HFFc6 (cell line): ENCODE data around the gene NAA60. TPM values are rescaled to one million over a fixed set of nuclear protein-coding genes. Genes with fewer than 3 reads are reported as not detected.

Experiments used
- DNase-seq: peaks from one replicate; pipeline ENCODE4 v3.0.0-alpha.2; 2018
- H3K27ac Mint-ChIP-seq: 2 replicates; pipeline ENCODE4 v1.8.0; 2020; ENCODE audit warnings: mild to moderate bottlenecking, mixed read lengths
- H3K27me3 Mint-ChIP-seq: 2 replicates; pipeline ENCODE4 v1.8.0; 2021; ENCODE audit warnings: mild to moderate bottlenecking, moderate library complexity, mixed read lengths; ENCODE audit not compliant: insufficient read depth
- H3K36me3 Mint-ChIP-seq: 2 replicates; pipeline ENCODE4 v1.8.0; 2021; ENCODE audit warnings: low read depth, mixed read lengths
- H3K4me1 Mint-ChIP-seq: 2 replicates; pipeline ENCODE4 v1.8.0; 2020; ENCODE audit warnings: low read depth, mixed read lengths
- H3K4me3 Mint-ChIP-seq: 2 replicates; pipeline ENCODE4 v1.8.0; 2020; ENCODE audit warnings: mild to moderate bottlenecking, moderate library complexity, mixed read lengths
- H3K9me3 Mint-ChIP-seq: 2 replicates; pipeline ENCODE4 v1.8.0; 2020; ENCODE audit warnings: mild to moderate bottlenecking, mixed read lengths
- total RNA-seq, 6 experiments: library from RNA; stranded (reverse); fragmentation: NEBNext Ultra II Directional; extraction: Animal tissue kit (Norgen Biotek cat#: 25700); gene quantifications; 2 replicates in 1 of 6; 3 replicates in 5 of 6; pipeline ENCODE4 v1.2.3, GENCODE V29; 2021
- TF ChIP-seq, protein P1 (sequence below): fragments of 200-600 bp; sonication (generic); IDR thresholded peaks from 2 replicates; pipeline ENCODE4 v1.5.0; 2021; ENCODE audit warnings: antibody characterized with exemption, mild to moderate bottlenecking

The NAA60 gene
- total RNA-seq, 6 experiments from 2014 or later: 30.7 to 44.6 (median 34.6) TPM

DNA sequence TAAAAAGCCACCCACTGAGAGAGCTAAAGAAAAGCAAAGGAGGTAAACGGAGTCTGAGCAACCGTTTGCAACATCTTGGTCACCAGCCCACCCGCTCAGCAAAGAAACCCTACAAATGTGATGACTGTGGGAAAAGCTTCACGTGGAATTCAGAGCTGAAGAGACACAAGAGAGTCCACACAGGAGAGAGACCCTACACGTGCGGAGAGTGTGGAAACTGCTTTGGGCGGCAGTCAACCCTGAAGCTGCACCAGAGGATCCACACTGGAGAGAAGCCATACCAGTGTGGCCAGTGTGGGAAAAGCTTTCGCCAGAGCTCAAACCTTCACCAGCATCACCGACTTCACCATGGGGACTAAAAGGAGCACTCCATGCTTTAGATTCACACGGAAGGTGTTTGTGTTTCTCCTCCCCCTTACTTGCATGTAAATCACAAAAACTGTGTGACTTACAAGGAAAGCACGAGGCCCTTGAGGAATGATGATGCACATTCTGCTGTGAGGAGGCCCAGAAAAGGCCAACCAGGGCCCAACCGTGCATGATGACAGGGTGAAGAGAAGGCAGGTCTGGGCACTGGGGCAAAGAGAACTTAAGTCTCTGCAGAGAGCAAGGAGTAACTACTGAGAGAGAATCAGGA, 34.8 kb upstream of the NAA60 start:
- no peak overlapping the region for H3K27ac Mint-ChIP-seq
- no peaks in the 10 kb centered on the region for H3K4me1 Mint-ChIP-seq
- H3K27me3 Mint-ChIP-seq: no peaks in the 10 kb centered on the region; the same call in none of the 2 replicates
- TF ChIP-seq, protein P1, sequence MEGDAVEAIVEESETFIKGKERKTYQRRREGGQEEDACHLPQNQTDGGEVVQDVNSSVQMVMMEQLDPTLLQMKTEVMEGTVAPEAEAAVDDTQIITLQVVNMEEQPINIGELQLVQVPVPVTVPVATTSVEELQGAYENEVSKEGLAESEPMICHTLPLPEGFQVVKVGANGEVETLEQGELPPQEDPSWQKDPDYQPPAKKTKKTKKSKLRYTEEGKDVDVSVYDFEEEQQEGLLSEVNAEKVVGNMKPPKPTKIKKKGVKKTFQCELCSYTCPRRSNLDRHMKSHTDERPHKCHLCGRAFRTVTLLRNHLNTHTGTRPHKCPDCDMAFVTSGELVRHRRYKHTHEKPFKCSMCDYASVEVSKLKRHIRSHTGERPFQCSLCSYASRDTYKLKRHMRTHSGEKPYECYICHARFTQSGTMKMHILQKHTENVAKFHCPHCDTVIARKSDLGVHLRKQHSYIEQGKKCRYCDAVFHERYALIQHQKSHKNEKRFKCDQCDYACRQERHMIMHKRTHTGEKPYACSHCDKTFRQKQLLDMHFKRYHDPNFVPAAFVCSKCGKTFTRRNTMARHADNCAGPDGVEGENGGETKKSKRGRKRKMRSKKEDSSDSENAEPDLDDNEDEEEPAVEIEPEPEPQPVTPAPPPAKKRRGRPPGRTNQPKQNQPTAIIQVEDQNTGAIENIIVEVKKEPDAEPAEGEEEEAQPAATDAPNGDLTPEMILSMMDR: no peak
- DNase-seq: no peak
- H3K9me3 Mint-ChIP-seq: peaks cover 92% of the 10 kb centered on the region
- no peak overlapping the region for H3K4me3 Mint-ChIP-seq
- H3K36me3 Mint-ChIP-seq: peaks cover 83% of the 10 kb centered on the region

DNA sequence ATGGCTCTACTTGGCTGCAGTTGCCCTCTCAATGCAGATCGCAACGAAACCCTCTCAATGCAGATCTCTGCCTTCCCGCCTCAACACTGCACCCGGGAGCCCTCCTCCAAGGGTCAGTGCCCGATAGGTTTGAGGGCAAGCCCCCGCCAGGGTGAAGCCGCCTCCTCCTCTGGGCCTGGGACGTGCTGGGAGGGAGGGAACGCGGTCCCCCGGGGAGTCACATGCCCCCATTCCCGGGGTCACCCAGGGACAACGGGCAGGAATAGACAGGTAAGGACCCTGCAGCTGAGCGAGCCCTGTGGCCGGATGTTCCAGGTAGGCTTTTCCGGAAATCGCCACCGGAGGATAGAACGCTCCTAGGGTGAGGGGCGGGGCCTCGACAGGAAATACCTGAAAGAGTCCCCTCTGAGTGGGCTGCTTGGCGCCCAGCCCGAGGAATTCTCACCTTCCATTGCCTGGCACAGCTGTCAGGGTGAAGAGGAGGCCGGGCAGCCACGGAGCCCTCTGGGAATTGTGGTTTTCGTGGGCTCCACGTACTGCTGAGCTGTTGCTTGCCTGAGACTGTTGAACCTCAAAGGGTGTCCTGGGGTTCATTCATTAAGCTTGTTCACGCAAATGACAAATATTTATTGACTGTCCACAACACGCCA, 29.6 kb upstream of the NAA60 start:
- Mint-ChIP-seq H3K4me3 (no peak overlapping the region), H3K27ac (no peak overlapping the region), H3K4me1 (no peaks in the 10 kb centered on the region), H3K36me3 (peaks cover 34% of the 10 kb centered on the region), H3K9me3 (peaks cover 73% of the 10 kb centered on the region), H3K27me3 (peaks cover 2% of the 10 kb centered on the region)
- no peak for DNase-seq
- TF ChIP-seq, protein P1: no peak

DNA sequence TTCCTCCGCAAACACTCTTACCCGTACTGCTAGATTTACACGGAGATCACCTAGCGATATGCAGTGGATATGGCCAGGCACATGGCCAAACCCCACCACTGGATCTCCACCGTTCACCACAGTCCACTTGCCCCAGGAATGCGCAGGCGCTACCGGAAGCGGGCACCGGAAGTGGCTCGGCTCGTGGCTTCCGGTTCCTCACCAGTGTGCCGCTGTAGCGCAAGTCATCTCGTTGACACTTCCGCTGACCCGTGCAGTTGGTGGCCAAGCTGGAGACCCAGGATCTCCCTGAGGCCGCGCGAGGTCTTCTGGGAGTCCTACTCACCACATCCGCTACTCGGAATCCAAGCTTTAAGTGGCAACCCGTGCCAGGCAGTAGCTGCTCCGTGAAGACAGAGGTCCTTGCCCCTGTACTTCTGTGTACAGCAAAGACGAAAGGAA, 11.7 kb upstream of the NAA60 start:
- Mint-ChIP-seq H3K4me1 (no peaks in the 10 kb centered on the region), H3K27ac (no peak overlapping the region), H3K36me3 (peaks cover 17% of the 10 kb centered on the region), H3K27me3 (peaks cover 3% of the 10 kb centered on the region; the same call in 1 of the 2 replicates), H3K9me3 (peaks cover 4% of the 10 kb centered on the region; the same call in 1 of the 2 replicates), H3K4me3 (no peak overlapping the region; the same call in 1 of the 2 replicates)
- TF ChIP-seq, protein P1: no peak
- DNase-seq: no peak

DNA sequence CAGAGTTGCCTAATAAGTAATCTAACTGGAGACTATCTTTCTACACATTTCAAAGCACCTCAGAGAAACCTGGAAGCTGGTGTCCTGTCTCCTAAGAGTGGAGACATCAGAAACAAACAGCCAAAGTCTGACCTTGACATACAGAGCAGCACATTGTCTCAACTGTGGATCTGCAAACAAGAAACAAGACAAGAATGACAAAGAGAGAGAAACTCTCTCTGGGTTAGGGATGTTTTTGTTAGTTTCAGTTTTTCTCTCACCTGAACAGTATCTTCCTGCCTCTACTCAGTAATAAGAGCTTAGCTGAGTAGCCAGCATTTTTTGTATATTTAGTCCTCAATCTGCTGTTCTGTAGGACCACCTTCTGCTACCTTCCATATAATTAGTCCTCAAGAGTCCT, 9.1 kb upstream of the NAA60 start:
- H3K9me3 Mint-ChIP-seq: peaks cover 5% of the 10 kb centered on the region; the same call in 1 of the 2 replicates
- peaks cover 6% of the 10 kb centered on the region for H3K27me3 Mint-ChIP-seq
- no peak overlapping the region for H3K4me3 Mint-ChIP-seq
- H3K36me3 Mint-ChIP-seq: peaks cover 19% of the 10 kb centered on the region
- DNase-seq: no peak
- TF ChIP-seq, protein P1: no peak
- H3K4me1 Mint-ChIP-seq: no peaks in the 10 kb centered on the region
- no peak overlapping the region for H3K27ac Mint-ChIP-seq

DNA sequence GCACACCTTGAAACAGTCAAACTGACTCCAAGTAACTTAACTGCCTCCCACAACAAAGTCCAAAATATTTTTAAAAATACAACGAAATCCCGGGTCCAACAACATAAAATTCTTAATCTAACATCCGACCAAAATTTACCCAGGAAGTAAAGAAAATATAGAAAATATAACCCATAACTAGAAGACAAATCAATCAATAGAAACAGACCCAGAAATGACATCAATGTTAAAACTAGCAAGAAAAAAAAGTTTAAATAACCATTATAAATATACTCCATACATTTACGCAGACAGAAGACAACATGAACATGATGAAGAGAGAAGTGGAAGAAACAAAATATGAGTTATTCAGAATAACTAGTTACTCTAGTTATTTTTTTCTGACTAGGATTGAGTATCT, 3.8 kb upstream of the NAA60 start:
- H3K4me3 Mint-ChIP-seq: no peak overlapping the region
- H3K9me3 Mint-ChIP-seq: peaks cover 20% of the 10 kb centered on the region
- no peak overlapping the region for H3K27ac Mint-ChIP-seq

More for the DNA sequence above, 3.8 kb upstream of the NAA60 start:
- TF ChIP-seq, protein P1: no peak
- peaks cover under 1% of the 10 kb centered on the region; the same call in 1 of the 2 replicates for H3K4me1 Mint-ChIP-seq
- H3K36me3 Mint-ChIP-seq: peaks cover 31% of the 10 kb centered on the region
- H3K27me3 Mint-ChIP-seq: peaks cover 9% of the 10 kb centered on the region
- DNase-seq: no peak
